SJSA1 (cell line): ENCODE data around the gene GALNT13. TPM values are rescaled to one million over a fixed set of nuclear protein-coding genes. Genes with fewer than 3 reads are reported as not detected.

Source experiments
- DNase-seq, 2 experiments: peaks; one replicate each; pipeline ENCODE4 v3.0.0-alpha.2; 2015 to 2020; ENCODE audit warnings: low spot score in 2 of 2, low read depth in 1 of 2
- H3K27ac ChIP-seq: fragments of 250-450 bp; sonication (Bioruptor Pico); 2 replicates; pipeline ENCODE4 v1.5.1; 2020; ENCODE audit warnings: mild to moderate bottlenecking, moderate library complexity
- H3K27me3 ChIP-seq: fragments of 250-450 bp; sonication (Bioruptor Pico); replicated peaks from 2 replicates; pipeline ENCODE4 v1.5.1; 2020; ENCODE audit warnings: mild to moderate bottlenecking, moderate library complexity
- H3K36me3 ChIP-seq: fragments of 250-450 bp; sonication (Bioruptor Pico); 2 replicates; pipeline ENCODE4 v1.5.1; 2020; ENCODE audit warnings: mild to moderate bottlenecking
- H3K4me1 ChIP-seq: fragments of 250-450 bp; sonication (Bioruptor Pico); replicated peaks from 2 replicates; pipeline ENCODE4 v1.6.1; 2021; ENCODE audit warnings: mild to moderate bottlenecking
- H3K4me3 ChIP-seq: fragments of 250-450 bp; sonication (Bioruptor Pico); 2 replicates; pipeline ENCODE4 v1.5.1; 2020; ENCODE audit warnings: mild to moderate bottlenecking
- H3K9me3 ChIP-seq: fragments of 250-450 bp; sonication (Bioruptor Pico); replicated peaks from 2 replicates; pipeline ENCODE4 v1.5.1; 2020; ENCODE audit warnings: mild to moderate bottlenecking
- total RNA-seq: library from RNA; depleted of rRNA; stranded (reverse); fragments of >200 nt; shearing (Covaris generic); gene quantifications from 2 replicates; pipeline ENCODE4 v1.2.3, GENCODE V29; 2014

GALNT13 gene
- total RNA-seq, 1 experiment from 2014 or later = not detected

- no peaks in the 10 kb centered on the region for H3K36me3 ChIP-seq
- H3K9me3 ChIP-seq = no peaks in the 10 kb centered on the region
- H3K27ac ChIP-seq = no peak overlapping the region
- no peak overlapping the region for H3K4me3 ChIP-seq
- no peak for DNase-seq
- H3K27me3 ChIP-seq = no peaks in the 10 kb centered on the region
- no peaks in the 10 kb centered on the region for H3K4me1 ChIP-seq
Observed at GRCh38 chr2:154093856-154094255, 222.1 kb downstream of the GALNT13 start.

- Histone ChIP-seq H3K27me3 (no peaks in the 10 kb centered on the region), H3K27ac (no peak overlapping the region), H3K4me1 (no peaks in the 10 kb centered on the region), H3K4me3 (no peak overlapping the region), H3K9me3 (0 out of 2 replicates have a peak, but pooled peaks cover 6% of the 10 kb centered on the region), H3K36me3 (no peaks in the 10 kb centered on the region)
- no peak for DNase-seq
Observed at GRCh38 chr2:154097833-154098398, 226.2 kb downstream of the GALNT13 start.

GRCh38 chr2:154120706-154121105 is 249.0 kb downstream of the GALNT13 start:
- no peak for DNase-seq
- H3K36me3 ChIP-seq = no peaks in the 10 kb centered on the region
- no peaks in the 10 kb centered on the region for H3K27me3 ChIP-seq
- H3K4me3 ChIP-seq = no peak overlapping the region
- no peaks in the 10 kb centered on the region for H3K9me3 ChIP-seq
- H3K4me1 ChIP-seq = no peaks in the 10 kb centered on the region
- H3K27ac ChIP-seq = no peak overlapping the region

GRCh38 chr2:154125891-154126290 is 254.2 kb downstream of the GALNT13 start:
- Histone ChIP-seq H3K4me1 (no peaks in the 10 kb centered on the region), H3K27me3 (no peaks in the 10 kb centered on the region), H3K36me3 (no peaks in the 10 kb centered on the region), H3K9me3 (no peaks in the 10 kb centered on the region), H3K27ac (no peak overlapping the region), H3K4me3 (no peak overlapping the region)
- no peak for DNase-seq

GRCh38 chr2:154130821-154131220 is 259.1 kb downstream of the GALNT13 start:
- no peaks in the 10 kb centered on the region for H3K4me1 ChIP-seq
- H3K4me3 ChIP-seq = no peak overlapping the region
- no peak overlapping the region for H3K27ac ChIP-seq
- no peaks in the 10 kb centered on the region for H3K36me3 ChIP-seq
- no peak for DNase-seq
- no peaks in the 10 kb centered on the region for H3K9me3 ChIP-seq
- no peaks in the 10 kb centered on the region for H3K27me3 ChIP-seq

GRCh38 chr2:154132827-154133226 is 261.1 kb downstream of the GALNT13 start:
- Histone ChIP-seq H3K4me1 (no peaks in the 10 kb centered on the region), H3K27me3 (no peaks in the 10 kb centered on the region), H3K9me3 (no peaks in the 10 kb centered on the region; the same call in 1 of the 2 replicates), H3K36me3 (no peaks in the 10 kb centered on the region), H3K4me3 (no peak overlapping the region), H3K27ac (no peak overlapping the region)
- no peak for DNase-seq

GRCh38 chr2:154133823-154134222 is 262.1 kb downstream of the GALNT13 start:
- H3K9me3 ChIP-seq = no peaks in the 10 kb centered on the region; the same call in 1 of the 2 replicates
- H3K4me3 ChIP-seq = no peak overlapping the region
- no peaks in the 10 kb centered on the region for H3K36me3 ChIP-seq
- DNase-seq = no peak
- H3K27ac ChIP-seq = no peak overlapping the region
- H3K4me1 ChIP-seq = no peaks in the 10 kb centered on the region
- H3K27me3 ChIP-seq = no peaks in the 10 kb centered on the region

GRCh38 chr2:154140249-154141025 is 268.7 kb downstream of the GALNT13 start:
- no peak for DNase-seq
- Histone ChIP-seq H3K36me3 (no peaks in the 10 kb centered on the region), H3K4me1 (no peaks in the 10 kb centered on the region), H3K27me3 (no peaks in the 10 kb centered on the region), H3K27ac (no peak overlapping the region), H3K4me3 (no peak overlapping the region), H3K9me3 (peaks cover 5% of the 10 kb centered on the region)

- H3K9me3 ChIP-seq = peaks cover 5% of the 10 kb centered on the region
- no peak overlapping the region for H3K27ac ChIP-seq
- H3K4me3 ChIP-seq = no peak overlapping the region
- no peaks in the 10 kb centered on the region for H3K27me3 ChIP-seq
- no peaks in the 10 kb centered on the region for H3K36me3 ChIP-seq
- no peak for DNase-seq
- H3K4me1 ChIP-seq = no peaks in the 10 kb centered on the region
Observed at GRCh38 chr2:154142480-154142879, 270.8 kb downstream of the GALNT13 start.

- Histone ChIP-seq H3K4me1 (no peaks in the 10 kb centered on the region), H3K36me3 (no peaks in the 10 kb centered on the region), H3K27ac (no peak overlapping the region), H3K9me3 (peaks cover 5% of the 10 kb centered on the region), H3K27me3 (no peaks in the 10 kb centered on the region), H3K4me3 (no peak overlapping the region)
- no peak for DNase-seq
Observed at GRCh38 chr2:154143105-154143504, 271.4 kb downstream of the GALNT13 start.

- peaks cover 7% of the 10 kb centered on the region; the same call in 1 of the 2 replicates for H3K9me3 ChIP-seq
- H3K27me3 ChIP-seq = no peaks in the 10 kb centered on the region
- DNase-seq = no peak
Observed at GRCh38 chr2:154158101-154158500, 286.4 kb downstream of the GALNT13 start.

GRCh38 chr2:154161286-154161685 is 289.6 kb downstream of the GALNT13 start:
- no peak for DNase-seq
- Histone ChIP-seq H3K36me3 (no peaks in the 10 kb centered on the region), H3K27ac (no peak overlapping the region), H3K4me1 (no peaks in the 10 kb centered on the region), H3K9me3 (peaks cover 10% of the 10 kb centered on the region; the same call in 1 of the 2 replicates), H3K27me3 (no peaks in the 10 kb centered on the region), H3K4me3 (no peak overlapping the region)

More at GRCh38 chr2:154158101-154158500, 286.4 kb downstream of the GALNT13 start:
- Histone ChIP-seq H3K4me3 (no peak overlapping the region), H3K27ac (no peak overlapping the region), H3K36me3 (no peaks in the 10 kb centered on the region), H3K4me1 (no peaks in the 10 kb centered on the region)

GRCh38 chr2:154170400-154170799 is 298.7 kb downstream of the GALNT13 start:
- DNase-seq = no peak
- H3K9me3 ChIP-seq = peaks cover 5% of the 10 kb centered on the region
- no peaks in the 10 kb centered on the region for H3K36me3 ChIP-seq
- no peak overlapping the region for H3K4me3 ChIP-seq
- no peaks in the 10 kb centered on the region for H3K27me3 ChIP-seq
- no peaks in the 10 kb centered on the region for H3K4me1 ChIP-seq
- H3K27ac ChIP-seq = no peak overlapping the region

GRCh38 chr2:154173164-154173563 is 301.4 kb downstream of the GALNT13 start:
- no peaks in the 10 kb centered on the region for H3K4me1 ChIP-seq
- H3K27me3 ChIP-seq = no peaks in the 10 kb centered on the region
- H3K4me3 ChIP-seq = no peak overlapping the region
- no peak overlapping the region for H3K27ac ChIP-seq
- H3K9me3 ChIP-seq = peaks cover 5% of the 10 kb centered on the region
- DNase-seq = no peak
- H3K36me3 ChIP-seq = no peaks in the 10 kb centered on the region
